Body of pancreas (tissue), 4 donors: ENCODE measurements around the gene TMEM39A. TPM values are rescaled to one million over a fixed set of nuclear protein-coding genes. Genes with fewer than 3 reads are reported as not detected.

Experiments
- ATAC-seq: fragments of 150-250 bp; one replicate; pipeline ENCODE4 v1.9.1; 2016
- DNase-seq, 4 donors: peaks; one replicate each; pipeline ENCODE4 v3.0.0-alpha.2; 2019
- H3K27ac ChIP-seq, 4 donors: fragments of 200-600 bp; sonication (generic); 1 replicate in 3 of 4; 2 replicates in 1 of 4; pipeline versions ENCODE4 v1.5.1 to v1.6.1; 2016 to 2019; ENCODE audit warnings: mild to moderate bottlenecking in 1 of 4, mixed read lengths in 1 of 4, moderate library complexity in 1 of 4
- H3K27me3 ChIP-seq, 2 donors: fragments of 200-600 bp; sonication (generic); one replicate each; pipeline ENCODE4 v1.6.0; 2016; ENCODE audit warnings: mild to moderate bottlenecking in 1 of 2
- H3K36me3 ChIP-seq, 2 donors: fragments of 200-600 bp; sonication (generic); replicated peaks in 1 of 2; 2 replicates each; pipeline ENCODE4 v1.5.1; 2016; ENCODE audit warnings: low read depth in 2 of 2; ENCODE audit not compliant: insufficient read depth in 1 of 2
- H3K4me1 ChIP-seq: fragments of 200-600 bp; sonication (generic); one replicate; pipeline ENCODE4 v1.6.0; 2016
- H3K4me3 ChIP-seq, 2 donors: fragments of 200-600 bp; sonication (generic); 1 replicate in 1 of 2; 2 replicates in 1 of 2; pipeline ENCODE4 v1.5.1; 2016 to 2019
- H3K9me3 ChIP-seq, 3 donors: fragments of 200-600 bp; sonication (generic); 1 replicate in 2 of 3; 2 replicates in 1 of 3; pipeline ENCODE4 v1.5.1; 2016
- POLR2A ChIP-seq, 3 donors: fragments of 450-650 bp; IDR thresholded peaks; one replicate each; pipeline ENCODE4 v1.6.1; 2016; ENCODE audit warnings: antibody characterized with exemption in 3 of 3, mild to moderate bottlenecking in 2 of 3
- WGBS, 2 donors: methylation state at CpG; one replicate each; pipeline ENCODE4 v1.1.5; 2017; 5-methylcytosine and 5-hydroxymethylcytosine counted together
- intact Hi-C: fragments of 100-400 bp; cut with DNase I; formaldehyde crosslinking; loops from one replicate; pipeline ENCODE4 v1.15.1; 2023
- total RNA-seq, 2 donors: library from RNA; depleted of rRNA; stranded (reverse); fragments of >200 nt; gene quantifications; one replicate each; pipeline ENCODE4 v1.1.0, GENCODE V29; 2016
- TF ChIP-seq, protein P1 (sequence below), 7 experiments: fragments of 450-650 bp in 4 of 7; fragments of 200-600 bp in 3 of 7; sonication (generic) in 3 of 7; IDR thresholded peaks; one replicate each; pipeline ENCODE4 v1.5.1; 2016 to 2019; ENCODE audit warnings: antibody characterized with exemption in 7 of 7

Gene TMEM39A
- total RNA-seq, 2 donors from 2014 or later, result 50.1 to 85.4 TPM

DNA sequence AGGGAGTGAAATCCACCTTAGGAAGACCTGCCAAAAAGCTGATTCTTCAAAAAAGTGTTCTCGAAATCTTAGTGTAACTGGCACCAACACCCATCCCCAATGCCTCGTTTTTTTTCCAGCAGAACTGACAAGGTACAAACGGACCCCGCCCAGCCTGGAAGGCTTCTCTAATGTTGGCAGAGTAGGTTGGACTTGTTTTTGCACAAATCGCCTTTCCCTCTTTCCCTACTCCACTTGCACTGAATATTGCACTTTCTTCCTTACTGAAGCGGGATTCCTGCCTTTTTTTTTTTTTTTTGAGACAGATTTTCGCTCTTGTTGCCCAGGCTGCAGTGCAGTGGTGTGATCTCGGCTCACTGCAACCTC, 34.4 kb upstream of the TMEM39A start:
- 1 to 3% methylated on average over 8 of the region's 8 CpGs for WGBS, 2 donors
- TF ChIP-seq POLR2A (IDR thresholded peaks at IDR 0.05), result no peak
- TF ChIP-seq, protein P1, sequence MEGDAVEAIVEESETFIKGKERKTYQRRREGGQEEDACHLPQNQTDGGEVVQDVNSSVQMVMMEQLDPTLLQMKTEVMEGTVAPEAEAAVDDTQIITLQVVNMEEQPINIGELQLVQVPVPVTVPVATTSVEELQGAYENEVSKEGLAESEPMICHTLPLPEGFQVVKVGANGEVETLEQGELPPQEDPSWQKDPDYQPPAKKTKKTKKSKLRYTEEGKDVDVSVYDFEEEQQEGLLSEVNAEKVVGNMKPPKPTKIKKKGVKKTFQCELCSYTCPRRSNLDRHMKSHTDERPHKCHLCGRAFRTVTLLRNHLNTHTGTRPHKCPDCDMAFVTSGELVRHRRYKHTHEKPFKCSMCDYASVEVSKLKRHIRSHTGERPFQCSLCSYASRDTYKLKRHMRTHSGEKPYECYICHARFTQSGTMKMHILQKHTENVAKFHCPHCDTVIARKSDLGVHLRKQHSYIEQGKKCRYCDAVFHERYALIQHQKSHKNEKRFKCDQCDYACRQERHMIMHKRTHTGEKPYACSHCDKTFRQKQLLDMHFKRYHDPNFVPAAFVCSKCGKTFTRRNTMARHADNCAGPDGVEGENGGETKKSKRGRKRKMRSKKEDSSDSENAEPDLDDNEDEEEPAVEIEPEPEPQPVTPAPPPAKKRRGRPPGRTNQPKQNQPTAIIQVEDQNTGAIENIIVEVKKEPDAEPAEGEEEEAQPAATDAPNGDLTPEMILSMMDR (IDR thresholded peaks at IDR 0.05), result no peak
- Histone ChIP-seq H3K36me3 (no peaks in the 10 kb centered on the region), H3K27me3 (no peaks in the 10 kb centered on the region), H3K4me3 (peak overlapping the region; percentile 34 to 70), H3K27ac (peak overlapping the region; percentile 75 to 95 (median 88)), H3K9me3 (no peaks in the 10 kb centered on the region), H3K4me1 (peaks cover 23% of the 10 kb centered on the region)
- intact Hi-C loops, result no loop called here
- ATAC-seq (peak; percentile 11), DNase-seq (peak; percentile 34 to 60 (median 47))

DNA sequence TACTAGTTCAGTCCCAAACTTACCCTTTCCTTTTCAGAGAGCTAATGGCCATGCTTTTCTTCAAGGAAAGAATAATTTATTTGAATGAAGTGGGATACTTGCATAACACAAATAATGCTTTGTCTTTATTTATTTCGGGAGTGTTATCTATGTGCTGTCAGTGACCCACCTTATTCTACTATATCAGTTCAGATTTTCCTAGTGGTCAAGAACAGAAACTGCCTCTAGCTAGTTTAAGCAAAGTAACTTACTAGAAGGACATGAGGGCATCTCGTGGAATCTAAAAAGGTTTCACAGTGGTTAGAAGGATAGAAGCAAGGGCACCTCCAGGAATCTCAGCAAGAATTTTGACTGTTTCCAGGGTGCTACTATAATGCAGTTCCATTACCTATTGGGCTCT, 31.2 kb upstream of the TMEM39A start:
- peaks cover 0 to 3% of the 10 kb centered on the region in 2 donors for H3K36me3 ChIP-seq
- H3K27me3 ChIP-seq, result no peaks in the 10 kb centered on the region
- no peak for TF ChIP-seq POLR2A (IDR thresholded peaks at IDR 0.05)
- TF ChIP-seq, protein P1 (IDR thresholded peaks at IDR 0.05), result peak in 1 of 7 experiments; percentile 3
- DNase-seq (no peak), ATAC-seq (no peak)
- 60 to 65% methylated on average over 2 of the region's 2 CpGs for WGBS, 2 donors
- H3K4me1 ChIP-seq, result peaks cover 6% of the 10 kb centered on the region
- intact Hi-C loops, result no loop called here
- no peaks in the 10 kb centered on the region for H3K9me3 ChIP-seq
- no peak overlapping the region for H3K4me3 ChIP-seq
- H3K27ac ChIP-seq, result no peak overlapping the region

DNA sequence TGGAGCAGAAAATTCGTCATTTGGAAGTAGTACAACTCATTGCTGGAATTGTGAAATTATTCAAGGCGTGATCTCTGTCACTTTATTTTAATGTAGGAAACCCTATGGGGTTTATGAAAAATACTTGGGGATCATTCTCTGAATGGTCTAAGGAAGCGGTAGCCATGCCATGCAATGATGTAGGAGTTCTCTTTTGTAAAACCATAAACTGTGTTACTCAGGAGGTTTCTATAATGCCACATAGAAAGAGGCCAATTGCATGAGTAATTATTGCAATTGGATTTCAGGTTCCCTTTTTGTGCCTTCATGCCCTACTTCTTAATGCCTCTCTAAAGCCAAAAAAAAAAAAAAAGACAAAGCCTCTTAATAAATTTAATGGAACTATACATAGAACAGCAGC, 29.4 kb upstream of the TMEM39A start:
- TF ChIP-seq POLR2A (IDR thresholded peaks at IDR 0.05), result no peak
- TF ChIP-seq, protein P1 (IDR thresholded peaks at IDR 0.05), result no peak
- DNase-seq (no peak), ATAC-seq (no peak)
- H3K27ac ChIP-seq, result no peak overlapping the region
- no peaks in the 10 kb centered on the region for H3K4me1 ChIP-seq
- H3K27me3 ChIP-seq, result no peaks in the 10 kb centered on the region
- no peak overlapping the region for H3K4me3 ChIP-seq
- 88 to 95% methylated on average over 3 of the region's 3 CpGs for WGBS, 2 donors
- H3K36me3 ChIP-seq, result peaks cover 0 to 3% of the 10 kb centered on the region in 2 donors
- intact Hi-C loops, result no loop called here
- no peaks in the 10 kb centered on the region for H3K9me3 ChIP-seq

DNA sequence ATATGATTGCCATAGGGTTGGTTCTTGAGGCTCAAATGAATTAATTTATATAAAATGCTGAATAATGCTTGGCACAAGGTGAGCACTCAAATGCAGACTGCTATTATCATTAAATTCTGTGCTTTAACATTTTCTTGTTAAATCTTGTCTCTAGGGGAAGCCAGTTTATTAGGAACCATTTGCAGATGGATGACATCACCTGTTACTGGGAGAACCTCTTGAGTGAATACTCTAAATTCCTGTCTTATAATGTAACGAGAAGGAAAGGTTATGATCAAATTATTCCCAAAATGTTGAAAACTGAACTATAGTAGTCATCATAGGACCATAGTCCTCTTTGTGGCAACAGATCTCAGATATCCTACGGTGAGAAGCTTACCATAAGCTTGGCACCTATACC, 28.7 kb upstream of the TMEM39A start:
- peaks cover 0 to 3% of the 10 kb centered on the region in 2 donors for H3K36me3 ChIP-seq
- no peak overlapping the region for H3K4me3 ChIP-seq
- 78 to 82% methylated on average over 2 of the region's 2 CpGs for WGBS, 2 donors
- H3K9me3 ChIP-seq, result no peaks in the 10 kb centered on the region
- DNase-seq (no peak), ATAC-seq (no peak)
- intact Hi-C loops, result no loop called here
- H3K27me3 ChIP-seq, result no peaks in the 10 kb centered on the region
- H3K4me1 ChIP-seq, result no peaks in the 10 kb centered on the region
- TF ChIP-seq, protein P1 (IDR thresholded peaks at IDR 0.05), result no peak
- no peak for TF ChIP-seq POLR2A (IDR thresholded peaks at IDR 0.05)
- H3K27ac ChIP-seq, result no peak overlapping the region

DNA sequence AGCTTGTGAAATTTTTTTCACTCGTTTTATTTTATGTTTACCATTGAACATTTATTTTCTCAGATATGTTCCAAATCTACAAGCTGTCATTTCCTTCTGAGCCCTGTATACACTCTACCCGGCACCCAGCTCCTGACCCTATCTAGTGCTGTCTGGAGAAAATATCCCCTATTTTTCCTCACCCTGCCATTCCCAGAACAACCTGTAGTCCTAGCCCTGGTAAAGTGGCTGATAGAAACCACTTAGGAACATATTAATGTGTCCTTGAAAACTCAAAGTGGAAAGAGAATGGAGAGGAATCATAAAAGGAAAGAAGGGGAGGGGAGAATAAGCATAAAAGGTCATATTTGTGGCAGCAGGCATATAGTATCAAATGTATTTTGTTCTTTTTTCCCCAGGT, 26.7 kb upstream of the TMEM39A start:
- WGBS, 2 donors, result 72 to 97% methylated on average over 2 of the region's 2 CpGs
- DNase-seq (no peak), ATAC-seq (no peak)
- no peak overlapping the region for H3K27ac ChIP-seq
- H3K4me3 ChIP-seq, result no peak overlapping the region
- H3K9me3 ChIP-seq, result no peaks in the 10 kb centered on the region
- TF ChIP-seq POLR2A (IDR thresholded peaks at IDR 0.05), result no peak
- TF ChIP-seq, protein P1 (IDR thresholded peaks at IDR 0.05), result no peak
- H3K4me1 ChIP-seq, result no peaks in the 10 kb centered on the region
- H3K27me3 ChIP-seq, result no peaks in the 10 kb centered on the region
- H3K36me3 ChIP-seq, result peaks cover 0 to 6% of the 10 kb centered on the region in 2 donors
- intact Hi-C loops, result no loop called here
